Measurements from ENCODE around the gene IGSF9B. TPM values are rescaled to one million over a fixed set of nuclear protein-coding genes. Genes with fewer than 3 reads are reported as not detected.

IGSF9B gene
- total and polyA plus RNA-seq, 10 of the 15 experiments (the other 5 are each of a cell fraction or from before 2014, with no cell fraction given): 0.03 to 3.7 (median 0.20) TPM; not detected in 2

DNA sequence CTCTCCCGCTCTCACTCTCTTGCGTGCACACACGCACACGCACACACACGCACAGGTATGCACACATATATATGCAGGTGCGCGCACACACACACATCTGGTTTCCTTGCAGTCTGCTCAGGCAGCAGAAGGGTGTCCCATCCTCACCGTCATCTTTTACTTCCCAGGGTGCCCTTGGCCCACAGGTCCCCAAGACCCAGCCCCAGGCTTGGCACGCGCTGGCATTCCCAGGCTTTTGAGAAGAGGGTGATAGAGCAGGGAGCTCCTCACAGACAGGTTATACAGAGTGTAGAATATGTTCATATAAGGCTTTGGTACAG lies 59.5 kb downstream of the IGSF9B start:
- CTCF ChIA-PET: no interaction called here

More for the DNA sequence above, 59.5 kb downstream of the IGSF9B start:
- FAIRE-seq: no peak
- intact Hi-C loops (cut with micrococcal nuclease; ENCODE audit: unreplicated experiment) (no loop called here), in situ Hi-C loops (cut with MboI) (no loop called here)
- Histone ChIP-seq H3K36me3 (ENCODE audit: control insufficient read depth in 2 of 2, insufficient read depth in 2 of 2, low read length in 1 of 2) (no peaks in the 10 kb centered on the region), H3K4me3 (no peak overlapping the region), H3K27ac (ENCODE audit: control insufficient read depth, insufficient read depth) (no peak overlapping the region), H3K4me1 (ENCODE audit: control insufficient read depth, insufficient read depth, low read length) (peaks cover 21% of the 10 kb centered on the region), H3K4me2 (ENCODE audit: control insufficient read depth, insufficient read depth) (no peak overlapping the region), H3K79me2 (ENCODE audit: control insufficient read depth, insufficient read depth, low read length) (no peaks in the 10 kb centered on the region), H3K9ac (ENCODE audit: control insufficient read depth, insufficient read depth, low read length) (no peak overlapping the region), H4K20me1 (ENCODE audit: control insufficient read depth, insufficient read depth) (no peaks in the 10 kb centered on the region), H3K27me3 (replicated peaks in 1 of 2; ENCODE audit: control insufficient read depth in 2 of 2, insufficient read depth in 2 of 2, low read length in 1 of 2) (no peaks in the 10 kb centered on the region), H2AFZ (ENCODE audit: control insufficient read depth, low read depth, low read length) (no peak overlapping the region), H3K9me3 (replicated peaks; ENCODE audit: control insufficient read depth, insufficient read depth, low read length) (no peaks in the 10 kb centered on the region)
- no TSS peak for BruUV-seq (replicated peaks)
- ChIA-PET POLR2A (no interaction called here), RAD21 (ENCODE audit: unreplicated experiment) (interaction anchor here (1.3 kb wide), 1 partner anchor 31 kb away, joined by 3 read pairs; no protein-coding TSS in a partner anchor), SMC1A (ENCODE audit: uncharacterized antibody, unreplicated experiment) (no interaction called here)
- TF ChIP-seq SREBF1 (IDR thresholded peaks at IDR 0.05; ENCODE audit: low read length) (no peak), TBL1XR1 (IDR thresholded peaks at IDR 0.05; ENCODE audit: low read depth, low read length) (no peak), JUNB (IDR thresholded peaks at IDR 0.05) (no peak), EP300 (IDR thresholded peaks at IDR 0.05; ENCODE audit: borderline replicate concordance in 1 of 2, control insufficient read depth in 1 of 2, low read depth in 2 of 2, low read length in 2 of 2) (no peak), KAT2A (conservative IDR thresholded peaks at IDR 0.05; ENCODE audit: control insufficient read depth, low read depth, low read length) (no peak), SUPT20H (IDR thresholded peaks at IDR 0.05; ENCODE audit: borderline replicate concordance, control insufficient read depth, low read depth, low read length) (no peak), BRCA1 (IDR thresholded peaks at IDR 0.05; ENCODE audit: low read depth, low read length) (no peak), ZNF217 (IDR thresholded peaks at IDR 0.05) (no peak), HDGF (IDR thresholded peaks at IDR 0.05) (no peak), ZNF622 (IDR thresholded peaks at IDR 0.05) (no peak), POLR2AphosphoS5 (IDR thresholded peaks at IDR 0.05; ENCODE audit: low read length) (no peak), MYC (IDR thresholded peaks at IDR 0.05; ENCODE audit: insufficient read depth, insufficient read length, insufficient replicate concordance, low read length, severe bottlenecking) (no peak), NBN (IDR thresholded peaks at IDR 0.05) (no peak), SMARCA5 (IDR thresholded peaks at IDR 0.05) (no peak), STAT1 (conservative IDR thresholded peaks at IDR 0.05) (no peak), SRF (IDR thresholded peaks at IDR 0.05; ENCODE audit: low read depth in 2 of 2, low read length in 2 of 2) (no peak)
- TF ChIP-seq, protein P1, sequence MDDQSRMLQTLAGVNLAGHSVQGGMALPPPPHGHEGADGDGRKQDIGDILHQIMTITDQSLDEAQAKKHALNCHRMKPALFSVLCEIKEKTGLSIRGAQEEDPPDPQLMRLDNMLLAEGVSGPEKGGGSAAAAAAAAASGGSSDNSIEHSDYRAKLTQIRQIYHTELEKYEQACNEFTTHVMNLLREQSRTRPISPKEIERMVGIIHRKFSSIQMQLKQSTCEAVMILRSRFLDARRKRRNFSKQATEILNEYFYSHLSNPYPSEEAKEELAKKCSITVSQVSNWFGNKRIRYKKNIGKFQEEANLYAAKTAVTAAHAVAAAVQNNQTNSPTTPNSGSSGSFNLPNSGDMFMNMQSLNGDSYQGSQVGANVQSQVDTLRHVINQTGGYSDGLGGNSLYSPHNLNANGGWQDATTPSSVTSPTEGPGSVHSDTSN (IDR thresholded peaks at IDR 0.05; ENCODE audit: insufficient replicate concordance, low read depth, low read length): no peak
- TF ChIP-seq, protein P2, sequence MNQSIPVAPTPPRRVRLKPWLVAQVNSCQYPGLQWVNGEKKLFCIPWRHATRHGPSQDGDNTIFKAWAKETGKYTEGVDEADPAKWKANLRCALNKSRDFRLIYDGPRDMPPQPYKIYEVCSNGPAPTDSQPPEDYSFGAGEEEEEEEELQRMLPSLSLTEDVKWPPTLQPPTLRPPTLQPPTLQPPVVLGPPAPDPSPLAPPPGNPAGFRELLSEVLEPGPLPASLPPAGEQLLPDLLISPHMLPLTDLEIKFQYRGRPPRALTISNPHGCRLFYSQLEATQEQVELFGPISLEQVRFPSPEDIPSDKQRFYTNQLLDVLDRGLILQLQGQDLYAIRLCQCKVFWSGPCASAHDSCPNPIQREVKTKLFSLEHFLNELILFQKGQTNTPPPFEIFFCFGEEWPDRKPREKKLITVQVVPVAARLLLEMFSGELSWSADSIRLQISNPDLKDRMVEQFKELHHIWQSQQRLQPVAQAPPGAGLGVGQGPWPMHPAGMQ (IDR thresholded peaks at IDR 0.05; ENCODE audit: borderline replicate concordance): no peak
- WGBS (ENCODE audit: insufficient coverage, insufficient replicate concordance, low lambda C conversion rate, missing lambda C conversion rate): 86% methylated on average over 10 of the region's 10 CpGs
- no peak for ATAC-seq
- DNase-seq (ENCODE audit: low read depth, low spot score): no peak
